Stimulated activated naive CD4-positive, alpha-beta T cell treated with Interleukin-2 at 50 U/mL for 16 hours (primary cell): Measurements from ENCODE around the gene KLK1.

Experiments
- DNase-seq: peaks from one replicate; lab custom pipeline; 2025; lab: John Stamatoyannopoulos, UW

KLK1 gene

GRCh38 chr19:50823389-50824042, at the start of gene KLK1:
Gene KLK1 (minus strand): TSS chr19:50823787. CDS start chr19:50823748, 39 bp downstream.
- no peak for DNase-seq

GRCh38 chr19:50873056-50873455, 49.5 kb upstream of the KLK1 start, which contains the start of gene KLK2:
Gene KLK2 (plus strand): TSS chr19:50873439. CDS start chr19:50873474, 35 bp downstream.
- DNase-seq = no peak

- no peak for DNase-seq
Observed at GRCh38 chr19:50870417-50871089, 47.0 kb upstream of the KLK1 start.

GRCh38 chr19:50869479-50869878, 45.9 kb upstream of the KLK1 start:
- DNase-seq = no peak

- DNase-seq = no peak
Observed at GRCh38 chr19:50861496-50862286, 38.1 kb upstream of the KLK1 start.

- no peak for DNase-seq
Observed at GRCh38 chr19:50861010-50861409, 37.4 kb upstream of the KLK1 start.

GRCh38 chr19:50859849-50860248, 36.3 kb upstream of the KLK1 start:
- DNase-seq = no peak

GRCh38 chr19:50858886-50859285, 35.3 kb upstream of the KLK1 start:
- no peak for DNase-seq

- DNase-seq = no peak
Observed at GRCh38 chr19:50857366-50857765, 33.8 kb upstream of the KLK1 start.

GRCh38 chr19:50854636-50855410, 31.2 kb upstream of the KLK1 start, which contains the start of gene KLK3:
Gene KLK3 (plus strand): TSS chr19:50854915. CDS start chr19:50854956, 41 bp downstream.
- no peak for DNase-seq

- DNase-seq = no peak
Observed at GRCh38 chr19:50851620-50852019, 28.0 kb upstream of the KLK1 start.

GRCh38 chr19:50850738-50851137, 27.2 kb upstream of the KLK1 start:
- DNase-seq = no peak

- no peak for DNase-seq
Observed at GRCh38 chr19:50844296-50844935, 20.8 kb upstream of the KLK1 start.

- no peak for DNase-seq
Observed at GRCh38 chr19:50843701-50844221, 20.2 kb upstream of the KLK1 start.

- no peak for DNase-seq
Observed at GRCh38 chr19:50843205-50843604, 19.6 kb upstream of the KLK1 start.

GRCh38 chr19:50842130-50842529, 18.5 kb upstream of the KLK1 start:
- DNase-seq = no peak

GRCh38 chr19:50839712-50840655, 16.4 kb upstream of the KLK1 start:
- DNase-seq = no peak

- DNase-seq = no peak
Observed at GRCh38 chr19:50838239-50838638, 14.7 kb upstream of the KLK1 start.

- no peak for DNase-seq
Observed at GRCh38 chr19:50837300-50837699, 13.7 kb upstream of the KLK1 start.
